Suprapubic skin (tissue), 4 donors: ENCODE data around the gene ZKSCAN1. TPM values are rescaled to one million over a fixed set of nuclear protein-coding genes. Genes with fewer than 3 reads are reported as not detected.

Source experiments
- DNase-seq, 2 donors: peaks; one replicate each; pipeline ENCODE4 v3.0.0-alpha.2; 2019; ENCODE audit warnings: low spot score in 2 of 2
- H3K27ac ChIP-seq: fragments of 200-600 bp; sonication (generic); one replicate; pipeline ENCODE4 v1.5.1; 2019
- H3K27me3 ChIP-seq: fragments of 200-600 bp; sonication (generic); one replicate; pipeline ENCODE4 v1.5.1; 2019
- H3K36me3 ChIP-seq: fragments of 200-600 bp; sonication (generic); one replicate; pipeline ENCODE4 v1.5.1; 2019
- H3K4me1 ChIP-seq: fragments of 200-600 bp; sonication (generic); one replicate; pipeline ENCODE4 v1.5.1; 2019
- H3K4me3 ChIP-seq: fragments of 200-600 bp; sonication (generic); one replicate; pipeline ENCODE4 v1.5.1; 2019; ENCODE audit warnings: mild to moderate bottlenecking
- H3K9me3 ChIP-seq: fragments of 200-600 bp; sonication (generic); one replicate; pipeline ENCODE4 v1.5.1; 2019
- CTCF ChIP-seq, 2 donors: fragments of 200-600 bp in 1 of 2; fragments of 450-650 bp in 1 of 2; sonication (generic) in 1 of 2; IDR thresholded peaks; one replicate each; pipeline ENCODE4 v1.5.1; 2016 to 2019; ENCODE audit warnings: antibody characterized with exemption in 2 of 2, mild to moderate bottlenecking in 1 of 2, moderate library complexity in 1 of 2
- EP300 ChIP-seq: sonication (generic); formaldehyde crosslinking; IDR thresholded peaks from one replicate; pipeline ENCODE4 v1.6.1; 2017; ENCODE audit warnings: antibody characterized with exemption
- POLR2A ChIP-seq, 2 donors: fragments of 450-650 bp; IDR thresholded peaks; one replicate each; pipeline ENCODE4 v1.6.1; 2017; ENCODE audit warnings: antibody characterized with exemption in 2 of 2, mild to moderate bottlenecking in 2 of 2, moderate library complexity in 2 of 2
- POLR2AphosphoS5 ChIP-seq, 3 donors: sonication (generic); formaldehyde crosslinking; IDR thresholded peaks; one replicate each; pipeline ENCODE4 v1.6.1; 2017; ENCODE audit warnings: antibody characterized with exemption in 3 of 3
- WGBS: methylation state at CpG from one replicate; pipeline ENCODE4 v1.1.5; 2018; 5-methylcytosine and 5-hydroxymethylcytosine counted together
- total RNA-seq, 4 donors: library from RNA; depleted of rRNA; stranded (reverse); fragments of >200 nt; gene quantifications; one replicate each; pipeline ENCODE4 v1.1.0, GENCODE V29; 2016

Gene ZKSCAN1
- total RNA-seq, 4 donors from 2014 or later: 50.5 to 106 (median 66.4) TPM

- TF ChIP-seq POLR2AphosphoS5 (IDR thresholded peaks at IDR 0.05) (no peak), EP300 (no peak), CTCF (IDR thresholded peaks at IDR 0.05) (no peak), POLR2A (IDR thresholded peaks at IDR 0.05) (no peak)
- WGBS: 94% methylated on average over 7 of the region's 7 CpGs
- Histone ChIP-seq H3K9me3 (peaks cover 26% of the 10 kb centered on the region), H3K27me3 (no peaks in the 10 kb centered on the region), H3K36me3 (peaks cover 85% of the 10 kb centered on the region), H3K4me3 (no peak overlapping the region), H3K4me1 (peaks cover 10% of the 10 kb centered on the region), H3K27ac (no peak overlapping the region)
- DNase-seq: no peak
Measured at GRCh38 chr7:100074841-100075240, 59.4 kb downstream of the ZKSCAN1 start.

DNA sequence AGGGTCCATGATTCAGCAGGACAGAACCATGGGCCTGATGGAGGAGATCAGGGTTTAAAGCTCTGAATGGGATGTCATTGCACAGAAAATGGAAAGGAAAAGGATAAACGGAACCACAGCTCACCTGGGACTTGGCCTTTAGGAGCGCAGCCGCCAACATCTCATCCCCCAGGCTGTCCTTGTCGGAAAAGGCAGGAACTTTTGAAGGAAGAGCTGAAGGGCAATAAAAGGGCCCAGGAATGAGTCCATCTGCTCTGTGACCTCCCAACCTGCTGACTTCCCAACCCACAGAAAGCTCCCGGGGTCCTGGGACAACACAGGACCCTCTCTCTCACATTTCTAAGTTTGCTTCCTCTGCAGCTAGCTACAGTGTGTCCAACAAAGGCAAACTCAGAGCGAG is 60.0 kb downstream of the ZKSCAN1 start:
- Histone ChIP-seq H3K4me1 (peaks cover 16% of the 10 kb centered on the region), H3K36me3 (peaks cover 79% of the 10 kb centered on the region), H3K27me3 (no peaks in the 10 kb centered on the region), H3K9me3 (peaks cover 25% of the 10 kb centered on the region), H3K4me3 (no peak overlapping the region), H3K27ac (no peak overlapping the region)
- TF ChIP-seq EP300 (no peak), CTCF (IDR thresholded peaks at IDR 0.05) (no peak), POLR2A (IDR thresholded peaks at IDR 0.05) (no peak)
- no peak for DNase-seq
- WGBS: 92% methylated on average over 6 of the region's 6 CpGs

- TF ChIP-seq CTCF (IDR thresholded peaks at IDR 0.05) (no peak), POLR2A (IDR thresholded peaks at IDR 0.05) (no peak), EP300 (no peak), POLR2AphosphoS5 (IDR thresholded peaks at IDR 0.05) (no peak)
- Histone ChIP-seq H3K9me3 (peaks cover 8% of the 10 kb centered on the region), H3K4me3 (no peak overlapping the region), H3K4me1 (peaks cover 25% of the 10 kb centered on the region), H3K36me3 (peaks cover 61% of the 10 kb centered on the region), H3K27me3 (no peaks in the 10 kb centered on the region), H3K27ac (no peak overlapping the region)
- 97% methylated on average over 4 of the region's 4 CpGs for WGBS
- DNase-seq: no peak
Measured at GRCh38 chr7:100077205-100077604, 61.8 kb downstream of the ZKSCAN1 start.

DNA sequence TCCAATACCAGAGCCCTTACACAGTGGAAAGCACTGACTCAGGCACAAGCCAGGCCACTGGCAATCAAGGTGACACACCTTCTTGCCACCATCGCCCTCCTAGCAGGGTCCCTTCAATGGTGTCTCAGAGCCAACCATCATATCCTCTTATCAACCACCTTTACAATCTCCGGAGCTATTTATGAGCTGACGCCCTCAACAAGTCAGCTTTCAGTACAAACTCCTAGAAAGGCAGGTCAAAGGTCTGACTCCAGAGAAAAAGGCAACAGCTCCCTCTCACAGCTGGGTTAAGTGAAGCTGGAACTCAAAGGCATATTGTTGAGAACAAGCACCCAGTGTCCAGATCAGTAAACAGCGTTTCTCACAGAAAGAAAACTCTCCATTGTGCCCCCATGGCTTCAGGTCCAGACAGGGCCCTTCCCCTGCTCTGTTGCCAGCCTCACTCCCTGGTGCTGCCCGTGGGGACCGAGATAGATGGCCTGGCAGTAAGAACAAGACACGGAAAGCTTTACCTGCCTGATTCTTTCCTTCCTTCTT is 63.7 kb downstream of the ZKSCAN1 start:
- TF ChIP-seq CTCF (IDR thresholded peaks at IDR 0.05): no peak
- Histone ChIP-seq H3K27ac (no peak overlapping the region), H3K9me3 (no peaks in the 10 kb centered on the region), H3K4me1 (peaks cover 30% of the 10 kb centered on the region), H3K36me3 (peaks cover 42% of the 10 kb centered on the region), H3K27me3 (no peaks in the 10 kb centered on the region), H3K4me3 (no peak overlapping the region)
- 84% methylated on average over 5 of the region's 7 CpGs for WGBS
- no peak for DNase-seq

DNA sequence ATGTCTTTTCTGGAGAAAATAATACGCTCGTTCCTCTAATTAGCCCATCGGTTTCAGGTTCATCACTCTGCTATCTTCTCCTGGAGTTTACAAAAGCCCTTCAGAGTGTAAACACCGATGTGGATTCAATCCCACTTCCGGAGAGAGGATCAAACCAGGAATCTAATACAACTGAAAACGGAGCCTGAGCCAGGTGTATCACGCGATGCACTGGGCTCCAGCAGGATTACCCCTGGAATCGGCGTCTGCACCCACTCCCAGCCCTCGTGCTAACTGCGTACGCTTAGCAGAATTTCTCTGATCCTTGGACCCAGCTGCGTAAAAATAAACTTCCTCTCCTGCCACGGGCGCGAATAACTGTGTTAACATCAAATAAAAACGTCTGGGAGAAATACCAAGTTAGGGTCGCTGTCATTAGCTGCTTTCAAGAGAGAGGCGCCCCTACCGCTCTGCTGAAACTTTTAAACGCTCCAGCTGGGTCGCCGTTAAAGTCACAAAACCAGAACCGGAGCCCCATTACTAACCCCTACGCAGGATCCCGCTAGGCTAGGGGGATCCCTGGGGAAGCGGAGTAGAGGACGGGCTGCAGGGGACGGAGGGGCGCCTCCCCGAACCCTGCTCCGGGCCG is 65.6 kb downstream of the ZKSCAN1 start:
- Histone ChIP-seq H3K9me3 (no peaks in the 10 kb centered on the region), H3K4me3 (peak overlapping the region; percentile 98), H3K27me3 (no peaks in the 10 kb centered on the region), H3K4me1 (peaks cover 30% of the 10 kb centered on the region), H3K27ac (peak overlapping the region; percentile 90), H3K36me3 (peaks cover 23% of the 10 kb centered on the region)
- DNase-seq: no peak
- TF ChIP-seq POLR2A (IDR thresholded peaks at IDR 0.05): no peak
- TF ChIP-seq CTCF (IDR thresholded peaks at IDR 0.05): no peak
- no peak for TF ChIP-seq EP300
- no peak for TF ChIP-seq POLR2AphosphoS5 (IDR thresholded peaks at IDR 0.05)
- WGBS: under 1% methylated on average over 29 of the region's 34 CpGs
